ENCODE results near the gene MRPL9.

MRPL9 gene

GRCh38 chr1:151733126-151733525, 30.2 kb downstream of the MRPL9 start:
- DNase-seq (ENCODE audit: low read depth), result no peak

GRCh38 chr1:151729966-151730291, 33.4 kb downstream of the MRPL9 start:
- DNase-seq (ENCODE audit: low read depth), result no peak

DNA sequence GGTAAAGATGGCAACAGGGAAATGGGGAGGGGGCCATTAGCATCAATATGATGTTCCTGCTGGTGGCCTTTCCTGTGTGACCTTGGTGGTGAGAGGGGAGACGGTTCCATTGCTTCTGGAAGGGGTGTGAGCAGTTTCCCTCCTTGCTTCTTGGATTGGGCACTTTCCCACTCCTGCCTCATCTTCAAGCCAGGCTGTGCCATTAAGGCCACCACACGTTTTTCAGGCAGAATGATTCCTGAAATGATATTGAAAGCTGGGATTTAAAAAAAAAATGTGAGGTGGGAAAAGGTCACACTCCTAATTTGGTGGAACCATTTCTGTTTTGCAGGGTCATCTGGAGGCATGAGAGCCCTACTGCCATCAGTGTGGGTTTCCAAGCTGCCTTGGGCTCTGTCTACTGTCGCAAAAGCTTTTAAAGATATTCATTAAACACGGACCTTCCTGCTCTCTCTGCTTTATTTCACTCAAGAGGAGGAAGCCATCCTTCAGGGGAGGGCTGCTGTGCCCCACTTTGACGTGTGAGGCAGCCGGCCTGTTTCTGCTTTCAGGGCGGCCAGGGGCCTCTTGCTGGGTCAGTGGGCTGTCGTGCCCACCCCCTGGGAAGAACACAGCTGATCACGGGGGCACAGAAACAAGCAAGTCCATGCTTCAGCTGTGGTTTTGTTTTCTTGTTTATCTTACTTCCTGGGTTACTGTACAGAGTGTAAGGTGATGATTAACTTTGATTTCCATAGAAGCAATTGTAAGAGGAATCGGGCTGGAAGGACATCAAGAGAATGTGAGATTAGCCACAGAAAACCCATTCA, 33.9 kb downstream of the MRPL9 start:
- no peak for DNase-seq (ENCODE audit: low read depth)

DNA sequence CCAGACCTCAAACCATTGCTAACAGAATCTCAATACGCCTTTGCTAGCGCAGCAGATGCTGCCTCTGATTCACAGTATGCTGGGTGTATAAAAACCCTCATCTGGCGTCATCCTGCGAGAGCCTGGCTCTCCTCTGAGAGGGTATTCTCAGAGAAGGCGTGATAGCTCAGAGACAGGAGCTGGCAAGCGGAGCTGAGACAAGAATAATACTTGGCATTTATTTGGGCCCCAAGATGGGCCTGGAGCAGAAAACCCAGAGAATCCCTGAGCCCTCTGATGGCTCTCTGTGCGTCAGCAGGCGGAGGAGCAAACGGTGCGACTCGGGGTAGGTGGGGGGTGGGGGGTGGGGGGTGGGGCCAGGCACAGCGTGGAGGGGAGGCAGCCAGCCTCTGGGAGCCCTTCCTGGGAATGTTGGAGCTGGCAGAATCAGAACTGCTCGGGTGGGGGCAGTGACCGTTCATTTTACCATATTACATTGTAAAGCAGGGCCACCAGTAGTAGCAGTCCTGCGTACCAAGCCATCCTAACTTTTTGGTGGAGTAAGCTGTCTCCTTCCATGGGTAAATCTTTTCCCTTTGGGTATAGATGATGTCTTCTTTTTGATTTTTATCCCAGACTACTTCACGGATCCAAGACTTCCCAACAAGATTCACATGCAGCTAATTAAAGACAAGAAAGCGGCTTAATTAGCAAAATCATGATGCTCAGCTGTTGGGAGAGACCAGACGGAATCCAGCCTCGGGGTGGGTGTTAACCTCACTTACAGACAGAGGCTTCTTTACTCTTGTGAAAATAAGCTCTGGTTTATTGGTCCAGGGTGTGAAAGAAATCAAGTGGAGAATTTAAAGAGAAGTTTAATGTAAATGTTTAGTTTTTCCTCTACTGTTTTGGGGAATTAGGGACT, 34.9 kb downstream of the MRPL9 start:
- DNase-seq (ENCODE audit: low read depth), result no peak

DNA sequence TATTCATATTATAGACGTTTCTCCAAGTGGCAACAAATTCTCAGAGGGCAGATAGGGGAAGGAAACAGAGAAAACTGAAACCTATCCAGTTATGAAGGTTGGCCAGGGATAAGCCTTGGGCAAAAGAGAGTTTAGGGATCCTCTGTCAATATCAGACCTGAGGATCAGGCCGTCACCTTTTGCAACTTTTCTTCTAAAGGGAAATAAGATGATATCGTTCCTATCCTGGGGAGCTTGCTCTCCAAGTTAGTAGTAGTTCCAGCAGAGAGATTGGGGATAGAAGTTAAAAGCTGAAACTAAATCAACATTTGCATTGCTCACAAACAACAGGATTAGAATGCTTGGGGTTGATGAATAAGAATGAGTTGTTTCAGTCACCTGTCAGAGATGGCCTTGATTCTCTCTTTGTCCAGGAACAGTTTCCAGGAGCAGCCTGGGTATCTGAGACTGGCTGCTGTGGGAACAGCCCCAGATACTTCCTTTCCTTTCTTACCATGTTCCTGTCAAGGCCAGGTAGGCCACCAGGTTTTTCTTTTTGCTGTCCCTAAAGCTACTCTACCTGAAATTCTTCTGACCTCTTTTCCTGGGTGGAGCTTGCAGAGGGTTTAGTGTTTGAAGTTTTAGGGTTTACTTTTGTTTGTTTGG, 39.4 kb downstream of the MRPL9 start:
- DNase-seq (ENCODE audit: low read depth), result no peak

DNA sequence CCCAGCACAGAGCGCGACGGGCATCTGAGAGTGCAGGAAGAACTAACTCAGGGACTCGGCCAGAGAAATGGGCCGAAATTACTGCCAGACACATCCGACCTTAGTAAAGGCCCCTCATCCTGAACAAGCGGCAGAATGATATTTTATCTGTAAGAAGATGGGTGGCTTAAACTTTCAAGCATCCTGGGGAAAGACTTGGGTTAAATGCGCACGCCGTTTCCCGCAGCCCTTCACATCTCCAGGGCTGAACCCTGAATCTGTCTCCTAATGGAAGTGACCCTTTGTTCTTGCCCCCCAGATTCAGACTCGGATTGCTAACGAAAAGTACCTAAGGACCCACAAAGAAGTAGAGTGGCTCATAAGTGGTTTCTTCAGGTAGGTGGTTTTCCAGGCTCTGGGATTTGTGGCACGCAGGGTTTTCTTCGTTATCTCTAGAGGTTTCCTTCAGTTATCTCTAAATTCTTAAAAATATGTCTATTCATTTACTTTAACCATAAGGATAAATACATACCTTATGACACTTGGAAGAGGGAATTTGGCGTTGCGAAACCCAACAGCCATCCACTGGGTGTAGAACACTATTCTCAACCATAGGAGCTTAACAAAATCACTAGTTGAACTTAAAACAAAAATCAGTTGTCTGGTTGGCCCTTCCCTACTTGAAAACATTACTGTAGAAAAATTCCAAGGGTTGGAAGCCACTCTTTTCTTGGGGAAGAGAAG, 41.3 kb downstream of the MRPL9 start:
- DNase-seq (ENCODE audit: low read depth), result no peak

GRCh38 chr1:151720974-151721787, 42.1 kb downstream of the MRPL9 start, which contains the start of gene RIIAD1:
RIIAD1 (plus strand) TSS chr1:151721522; CDS start chr1:151721537, 15 bp downstream.
- DNase-seq (ENCODE audit: low read depth), result peak; percentile 30

- no peak for DNase-seq (ENCODE audit: low read depth)
These were observed 42.7 kb downstream of the MRPL9 start for GRCh38 chr1:151720554-151720953.

- DNase-seq (ENCODE audit: low read depth), result no peak
These were observed 43.2 kb downstream of the MRPL9 start for GRCh38 chr1:151720125-151720524.

DNA sequence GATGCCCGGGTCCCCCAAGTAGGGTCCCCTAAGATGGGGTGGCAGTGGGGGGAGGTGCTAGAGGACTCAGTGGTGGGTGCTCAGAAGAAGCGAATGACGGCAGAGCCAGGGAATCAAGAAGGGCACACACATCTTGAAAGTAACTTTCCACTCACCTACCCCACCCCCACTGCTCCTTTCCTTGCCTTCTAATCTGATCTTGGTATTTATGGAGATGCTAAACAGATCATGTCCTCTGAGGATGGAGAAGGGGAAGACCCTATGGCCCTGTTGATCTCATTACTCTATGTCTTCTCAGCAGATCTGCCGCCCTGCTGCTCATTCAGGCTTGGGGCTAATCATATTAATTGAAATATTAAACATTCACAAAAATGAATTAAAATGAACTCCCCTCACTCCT, 44.6 kb downstream of the MRPL9 start:
- no peak for DNase-seq (ENCODE audit: low read depth)

- DNase-seq (ENCODE audit: low read depth), result no peak
These were observed 45.3 kb downstream of the MRPL9 start for GRCh38 chr1:151718011-151718431.

DNA sequence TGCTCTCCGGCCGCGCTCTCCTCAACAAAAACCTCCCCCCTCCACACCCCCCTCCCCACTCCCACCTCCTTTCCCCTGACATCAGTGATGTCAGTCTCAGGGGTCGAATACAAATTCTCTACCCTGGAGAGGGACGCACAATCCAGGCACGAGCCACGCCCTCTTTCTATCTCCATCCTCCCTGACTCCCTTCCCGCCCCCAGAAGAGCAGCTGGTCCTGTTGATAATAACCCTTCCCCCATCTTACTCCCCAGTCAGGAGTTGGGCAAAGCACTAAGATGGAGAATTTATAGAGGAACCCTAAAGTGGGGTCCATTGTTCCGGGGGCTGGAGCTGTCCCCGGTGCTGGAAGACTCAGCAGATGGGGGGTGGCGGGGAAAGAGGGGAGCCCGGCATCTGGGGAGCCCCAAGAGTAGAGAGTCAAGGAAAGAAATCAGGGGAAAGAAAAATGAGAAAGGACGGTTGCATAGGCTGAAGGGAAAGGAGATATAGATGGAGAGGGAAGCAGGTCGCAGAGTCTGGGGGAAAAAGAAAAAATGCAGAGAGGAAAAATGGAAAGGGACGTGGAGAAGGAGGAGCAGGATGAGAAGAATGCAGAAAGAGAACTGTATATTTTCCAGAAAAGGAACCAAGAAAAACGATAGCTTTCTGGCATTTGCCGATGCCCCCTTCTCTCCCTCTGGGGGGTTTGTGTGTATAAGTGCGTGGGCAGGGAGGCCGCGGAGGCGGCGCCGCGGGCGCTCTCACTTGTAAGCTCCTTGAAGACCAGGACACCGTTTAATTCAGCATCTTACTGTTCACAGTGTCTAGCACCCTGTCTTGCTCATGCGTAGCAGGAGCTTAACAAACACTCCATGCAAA, 46.3 kb downstream of the MRPL9 start, which contains the start of gene CELF3:
Gene CELF3, minus strand, starts transcription at position 33 of the 861 bp plus-strand sequence. CDS start 783 bp downstream, outside the sequence.
- no peak for DNase-seq (ENCODE audit: low read depth)

- DNase-seq (ENCODE audit: low read depth), result no peak
These were observed 46.9 kb downstream of the MRPL9 start for GRCh38 chr1:151716405-151716762.

- DNase-seq (ENCODE audit: low read depth), result no peak
These were observed 47.4 kb downstream of the MRPL9 start for GRCh38 chr1:151715726-151716404.

DNA sequence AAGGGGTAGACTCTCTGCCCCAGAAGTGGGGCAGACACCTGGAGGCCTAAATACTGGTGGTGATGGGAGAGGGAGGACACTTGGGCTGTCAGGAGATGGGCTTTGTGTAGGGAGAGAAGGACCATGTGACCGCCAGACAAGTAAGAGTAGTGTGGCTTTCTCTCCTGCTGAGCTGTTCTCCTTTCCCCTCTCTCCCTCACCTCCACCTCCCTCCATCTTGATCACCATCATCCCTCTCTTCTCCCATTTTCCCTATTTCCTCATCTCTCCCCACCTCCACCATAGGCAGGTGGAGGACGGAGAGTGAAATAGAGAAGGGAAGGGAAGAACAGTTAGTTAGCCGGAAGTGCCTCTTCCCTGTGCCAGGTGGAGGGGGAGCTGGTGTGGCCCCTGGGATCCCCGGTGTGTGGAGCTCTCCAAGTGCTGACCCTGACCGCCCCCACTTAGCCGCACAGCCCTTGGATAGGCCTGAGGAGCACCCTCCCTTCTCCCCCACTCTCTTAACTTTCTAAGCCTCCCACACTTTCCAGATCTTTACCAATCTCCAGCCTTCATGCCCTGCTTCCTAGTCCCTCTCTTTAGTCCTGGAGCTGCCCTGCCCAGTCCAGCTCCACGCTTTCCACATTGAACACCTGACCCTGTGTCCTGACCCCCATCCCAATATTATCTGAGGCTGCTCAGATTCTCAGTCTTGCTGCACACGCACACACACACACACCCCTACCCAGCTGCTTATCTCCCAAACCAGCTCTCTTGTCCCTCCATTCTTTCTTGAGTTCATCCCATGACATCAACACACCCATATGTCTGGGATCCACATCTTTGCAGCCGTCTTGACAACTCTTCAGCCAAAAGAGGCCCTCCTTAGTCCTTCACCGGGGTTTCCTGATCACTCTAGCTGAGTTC, 48.2 kb downstream of the MRPL9 start:
- no peak for DNase-seq (ENCODE audit: low read depth)

DNA sequence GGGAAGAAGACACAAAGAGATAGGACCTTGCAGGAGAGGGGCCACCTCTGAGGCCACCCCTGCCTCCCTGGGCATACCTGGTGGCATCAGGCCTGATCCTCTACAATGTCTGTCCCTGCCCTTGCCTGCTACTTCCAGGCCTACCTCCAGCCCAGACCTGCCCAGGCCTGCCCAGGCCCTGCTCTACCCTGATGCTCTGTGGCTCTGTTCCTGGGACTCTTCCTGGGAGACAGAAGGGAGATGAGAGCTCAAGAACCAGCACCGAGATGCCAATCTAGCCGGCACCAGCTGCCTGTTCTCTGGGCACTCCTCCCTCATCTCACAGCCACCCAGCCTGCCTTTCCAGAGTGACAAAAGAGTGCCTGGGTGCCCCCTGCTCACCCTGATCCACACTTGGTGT, 49.4 kb downstream of the MRPL9 start:
- DNase-seq (ENCODE audit: low read depth), result no peak

DNA sequence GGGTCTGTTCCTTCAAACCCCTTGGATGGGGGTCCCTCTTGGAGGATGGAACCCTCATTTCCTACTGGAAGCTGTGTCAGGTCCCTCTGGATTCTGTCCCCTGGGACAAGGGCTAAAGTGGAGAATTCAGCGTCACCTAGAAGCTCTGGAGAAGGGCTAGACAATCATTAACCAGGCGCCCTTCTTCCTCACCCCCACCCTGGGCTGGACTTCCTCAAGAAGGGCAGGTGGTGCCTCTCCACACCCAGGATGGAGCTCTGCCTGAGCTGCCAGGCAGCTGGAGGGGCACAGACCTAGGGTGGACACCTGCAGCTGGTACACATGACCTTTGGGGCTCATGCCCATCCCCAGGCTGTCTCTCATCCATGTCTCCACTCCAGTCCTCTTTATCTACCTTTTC, 50.3 kb downstream of the MRPL9 start:
- no peak for DNase-seq (ENCODE audit: low read depth)

DNA sequence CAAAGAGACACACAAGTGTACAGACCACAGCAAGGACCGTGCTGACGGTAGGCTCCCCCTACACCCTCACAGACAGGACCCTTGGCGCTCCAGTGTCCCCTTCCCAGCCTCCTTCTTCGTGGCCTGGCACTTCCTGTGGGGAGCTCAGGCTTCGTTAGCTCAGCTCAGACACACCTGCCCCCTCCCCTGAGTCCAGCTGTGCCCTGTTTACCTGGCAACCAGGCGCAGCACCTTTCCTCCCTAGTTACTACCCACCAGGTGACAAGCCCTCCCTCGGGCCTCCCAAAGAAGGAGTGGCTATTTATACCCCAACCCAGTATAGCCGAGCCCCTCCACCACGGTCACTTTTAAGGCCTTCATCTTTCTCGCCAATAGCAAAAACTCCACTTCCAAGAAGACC, 51.3 kb downstream of the MRPL9 start:
- DNase-seq (ENCODE audit: low read depth), result no peak
